ENCODE measurements around the gene DNPEP.
"Not testable (repeated sequence)": the region's sequence is repeated elsewhere in the genome, so short reads cannot be mapped to it uniquely, and the experiment has no call there.

The DNPEP gene

GRCh38 chr2:219398721-219399363 lies 11.1 kb upstream of the DNPEP start:
- DNase-seq: no peak

GRCh38 chr2:219396863-219397457 lies 9.2 kb upstream of the DNPEP start:
- DNase-seq: no peak

GRCh38 chr2:219395609-219396008 lies 7.9 kb upstream of the DNPEP start:
- DNase-seq: no peak

- not testable (repeated sequence) for DNase-seq
Observed at GRCh38 chr2:219395056-219395455, 7.3 kb upstream of the DNPEP start.

GRCh38 chr2:219392754-219393153 lies 5.0 kb upstream of the DNPEP start:
- no peak for DNase-seq

GRCh38 chr2:219388907-219389156 lies 1.1 kb upstream of the DNPEP start:
- no peak for DNase-seq

- peak; percentile 98 to 99 for DNase-seq
Observed at GRCh38 chr2:219388121-219388906, 602 bp upstream of the DNPEP start.

GRCh38 chr2:219386532-219387280 lies 1.0 kb downstream of the DNPEP start:
- DNase-seq: no peak

- no peak for DNase-seq
Observed at GRCh38 chr2:219385958-219386520, 1.7 kb downstream of the DNPEP start.

GRCh38 chr2:219384859-219385258 lies 2.9 kb downstream of the DNPEP start:
- no peak for DNase-seq

- DNase-seq: no peak
Observed at GRCh38 chr2:219384083-219384713, 3.5 kb downstream of the DNPEP start.

- no peak for DNase-seq
Observed at GRCh38 chr2:219381448-219381847, 6.3 kb downstream of the DNPEP start.

- no peak for DNase-seq
Observed at GRCh38 chr2:219380926-219381325, 6.8 kb downstream of the DNPEP start.

- no peak for DNase-seq
Observed at GRCh38 chr2:219378163-219378851, 9.4 kb downstream of the DNPEP start.

GRCh38 chr2:219369447-219369861 lies 18.3 kb downstream of the DNPEP start:
- no peak for DNase-seq

- DNase-seq: no peak
Observed at GRCh38 chr2:219368690-219369191, 19.0 kb downstream of the DNPEP start.

- peak in 1 of 2 donors; percentile 37 for DNase-seq
Observed at GRCh38 chr2:219362524-219363164, 25.1 kb downstream of the DNPEP start.

GRCh38 chr2:219362072-219362471 lies 25.6 kb downstream of the DNPEP start:
- DNase-seq: no peak

GRCh38 chr2:219358170-219359075 lies 29.3 kb downstream of the DNPEP start:
- DNase-seq: no peak

GRCh38 chr2:219356834-219357233 lies 30.9 kb downstream of the DNPEP start:
- peak in 1 of 2 donors; percentile 13 for DNase-seq
